ENCODE data around the gene ITGB3BP. TPM values are rescaled to one million over a fixed set of nuclear protein-coding genes. Genes with fewer than 3 reads are reported as not detected.

ITGB3BP gene
- total and polyA plus RNA-seq, 2 of the 13 experiments (the other 11 are each of a cell fraction or from before 2014, with no cell fraction given): 19.0 to 46.5 TPM

- peak; percentile 99 for TF ChIP-seq ARID4A (CRISPR knock-in tag; IDR thresholded peaks at IDR 0.05; ENCODE audit: borderline replicate concordance)
- no peak for TF ChIP-seq ZNF251 (CRISPR knock-in tag; IDR thresholded peaks at IDR 0.05)
- TF ChIP-seq JUND (CRISPR knock-in tag; IDR thresholded peaks at IDR 0.05): peak; percentile 67; the same call in 1 of the 2 replicates
- TF ChIP-seq ERF (CRISPR knock-in tag; IDR thresholded peaks at IDR 0.05): peak; percentile 64
- peak; percentile 79 for TF ChIP-seq ATF1 (CRISPR knock-in tag; IDR thresholded peaks at IDR 0.05)
- no peak for TF ChIP-seq TCF7L2 (IDR thresholded peaks at IDR 0.05; ENCODE audit: low read depth, low read length)
- TF ChIP-seq NFE2L2 (IDR thresholded peaks at IDR 0.05; ENCODE audit: low read length): no peak
- peak; percentile 98 for TF ChIP-seq HDAC1 (CRISPR knock-in tag; IDR thresholded peaks at IDR 0.05)
- TF ChIP-seq ZNF670 (CRISPR knock-in tag; IDR thresholded peaks at IDR 0.05; ENCODE audit: borderline replicate concordance): peak; percentile 91
- TF ChIP-seq ZNF597 (CRISPR knock-in tag; IDR thresholded peaks at IDR 0.05): no peak
- TF ChIP-seq MTA3 (CRISPR knock-in tag; IDR thresholded peaks at IDR 0.05): no peak
- no peak for TF ChIP-seq MED8 (CRISPR knock-in tag; IDR thresholded peaks at IDR 0.05; ENCODE audit: insufficient replicate concordance)
- no peak for TF ChIP-seq FOXP1 (IDR thresholded peaks at IDR 0.05)
- TF ChIP-seq FOXP1 (CRISPR knock-in tag; IDR thresholded peaks at IDR 0.05): peak; percentile 6; the same call in 1 of the 2 replicates
- no peak for TF ChIP-seq STAT5B (CRISPR knock-in tag; IDR thresholded peaks at IDR 0.05)
- peak; percentile 85 for TF ChIP-seq CSRNP1 (CRISPR knock-in tag; IDR thresholded peaks at IDR 0.05)
- TF ChIP-seq ZNF274 (CRISPR knock-in tag; IDR thresholded peaks at IDR 0.05): peak; percentile 88
- TF ChIP-seq ZXDC (CRISPR knock-in tag; IDR thresholded peaks at IDR 0.05): 0 out of 2 replicates have a peak, but pooled peaks have one; percentile 72
- no peak for TF ChIP-seq NCOA5 (CRISPR knock-in tag; IDR thresholded peaks at IDR 0.05)
- TF ChIP-seq ZNF788 (CRISPR knock-in tag; IDR thresholded peaks at IDR 0.05; ENCODE audit: borderline replicate concordance): peak; percentile 99
- TF ChIP-seq ZNF678 (CRISPR knock-in tag; IDR thresholded peaks at IDR 0.05): no peak
- peak; percentile 79; the same call in 1 of the 2 replicates for TF ChIP-seq KLF6 (CRISPR knock-in tag; IDR thresholded peaks at IDR 0.05)
Observed at GRCh38 chr1:63522891-63523728, at the start of gene ITGB3BP, which contains the start of gene EFCAB7 (continued).
